NB4 (cell line): ENCODE results near the gene FMOD.
"Not testable (repeated sequence)": the region's sequence is repeated elsewhere in the genome, so short reads cannot be mapped to it uniquely, and the experiment has no call there.

ENCODE experiments used
- DNase-seq: peaks from one replicate; pipeline ENCODE4 v3.0.0; 2010; ENCODE audit warnings: low read depth
- H3K4me3 ChIP-seq: one replicate; pipeline ENCODE4 v1.5.1; 2011; ENCODE audit warnings: mild to moderate bottlenecking, low read depth, low read length, moderate library complexity
- CTCF ChIP-seq: IDR thresholded peaks from one replicate; pipeline ENCODE4 v1.5.1; 2012; ENCODE audit warnings: low read depth, low read length
- MAX ChIP-seq: IDR thresholded peaks from 2 replicates; pipeline ENCODE4 v1.6.1; 2011; ENCODE audit warnings: low read depth, low read length
- MYC ChIP-seq: IDR thresholded peaks from 2 replicates; pipeline ENCODE4 v1.6.1; 2011; ENCODE audit warnings: low read depth, low read length
- POLR2A ChIP-seq: IDR thresholded peaks from 2 replicates; pipeline ENCODE4 v1.6.1; 2011; ENCODE audit warnings: mild to moderate bottlenecking; ENCODE audit not compliant: insufficient read length; ENCODE audit errors: extremely low read depth

FMOD gene

GRCh38 chr1:203317429-203318228 is 33.3 kb downstream of the FMOD start:
- no peak for TF ChIP-seq MYC
- TF ChIP-seq CTCF = no peak
- no peak for TF ChIP-seq MAX
- TF ChIP-seq POLR2A = no peak
- no peak overlapping the region for H3K4me3 ChIP-seq
- DNase-seq = no peak

GRCh38 chr1:203316626-203317093 is 34.3 kb downstream of the FMOD start:
- DNase-seq = no peak
- TF ChIP-seq MAX = no peak
- TF ChIP-seq POLR2A = no peak
- TF ChIP-seq MYC = no peak
- TF ChIP-seq CTCF = no peak
- no peak overlapping the region for H3K4me3 ChIP-seq

GRCh38 chr1:203314025-203314759 is 36.7 kb downstream of the FMOD start:
- H3K4me3 ChIP-seq, DNase-seq: not testable (repeated sequence)

GRCh38 chr1:203311368-203312301 is 39.3 kb downstream of the FMOD start:
- TF ChIP-seq POLR2A (no peak), CTCF (no peak), MYC (no peak)
- no peak overlapping the region for H3K4me3 ChIP-seq
- DNase-seq = no peak

- no peak overlapping the region for H3K4me3 ChIP-seq
- TF ChIP-seq POLR2A (no peak), CTCF (no peak), MAX (no peak), MYC (no peak)
- no peak for DNase-seq
Observed at GRCh38 chr1:203308923-203309331, 42.0 kb downstream of the FMOD start.

- no peak for DNase-seq
- no peak for TF ChIP-seq POLR2A
- no peak for TF ChIP-seq CTCF
- TF ChIP-seq MAX = no peak
- no peak for TF ChIP-seq MYC
- H3K4me3 ChIP-seq = no peak overlapping the region
Observed at GRCh38 chr1:203308328-203308922, 42.5 kb downstream of the FMOD start.
